Thoracic aorta (tissue), 2 donors: ENCODE data around the gene LTBP1. TPM values are rescaled to one million over a fixed set of nuclear protein-coding genes. Genes with fewer than 3 reads are reported as not detected.

Source experiments
- ATAC-seq: fragments of 150-250 bp; one replicate; pipeline ENCODE4 v1.8.0; 2017; ENCODE audit warnings: low read depth; ENCODE audit not compliant: insufficient number of reproducible peaks, low FRiP score
- DNase-seq: peaks from one replicate; pipeline ENCODE4 v3.0.0-alpha.2; 2020; ENCODE audit warnings: low spot score
- H3K27ac ChIP-seq, 2 donors: fragments of 200-600 bp; sonication (generic); 1 replicate in 1 of 2; 2 replicates in 1 of 2; pipeline ENCODE4 v1.5.1; 2016; ENCODE audit warnings: mild to moderate bottlenecking in 2 of 2, moderate library complexity in 2 of 2
- H3K27me3 ChIP-seq: fragments of 200-600 bp; sonication (generic); replicated peaks from 2 replicates; pipeline ENCODE4 v1.6.0; 2016; ENCODE audit warnings: mild to moderate bottlenecking; ENCODE audit not compliant: insufficient read depth
- H3K36me3 ChIP-seq: fragments of 200-600 bp; sonication (generic); one replicate; pipeline ENCODE4 v1.5.1; 2016
- H3K4me1 ChIP-seq, 2 donors: fragments of 200-600 bp; sonication (generic); 1 replicate in 1 of 2; 2 replicates in 1 of 2; pipeline versions ENCODE4 v1.5.1 to v1.6.0; 2016; ENCODE audit warnings: low read depth in 2 of 2, mild to moderate bottlenecking in 1 of 2; ENCODE audit not compliant: control insufficient read depth in 1 of 2
- H3K4me3 ChIP-seq: fragments of 200-600 bp; sonication (generic); 2 replicates; pipeline ENCODE4 v1.5.1; 2016; ENCODE audit warnings: mild to moderate bottlenecking
- H3K9me3 ChIP-seq: fragments of 200-600 bp; sonication (generic); 2 replicates; pipeline ENCODE4 v1.5.1; 2016
- total RNA-seq, 2 donors: library from RNA; depleted of rRNA; stranded (reverse); fragments of >200 nt; gene quantifications; one replicate each; pipeline versions ENCODE4 v1.1.0 to v1.2.3, GENCODE V29; 2016
- TF ChIP-seq, protein P1 (sequence below): fragments of 200-600 bp; sonication (generic); IDR thresholded peaks from one replicate; pipeline ENCODE4 v1.5.1; 2019; ENCODE audit warnings: antibody characterized with exemption

LTBP1 gene
- total RNA-seq, 2 donors from 2014 or later = 584 to 786 TPM

DNA sequence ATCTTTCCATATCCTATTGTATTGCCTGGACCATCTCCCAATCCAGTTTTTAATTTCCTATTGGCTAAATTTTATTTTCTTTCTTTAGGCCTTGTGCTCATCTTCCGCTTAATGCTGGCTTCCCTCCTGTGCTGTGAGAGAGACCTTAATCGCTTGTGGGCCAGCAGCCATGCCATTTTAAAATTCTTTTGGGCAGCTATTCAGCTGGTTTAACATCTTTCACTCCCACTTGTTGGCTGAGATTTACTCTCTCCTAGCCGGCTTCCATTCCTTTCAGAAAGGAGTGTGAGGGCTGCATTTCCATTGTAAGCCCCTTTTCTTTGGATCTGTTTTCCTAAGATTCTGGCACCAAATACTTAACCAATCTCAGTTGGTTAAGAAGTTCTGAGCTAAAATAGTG lies 388.8 kb downstream of the LTBP1 start:
- H3K9me3 ChIP-seq = no peaks in the 10 kb centered on the region
- TF ChIP-seq, protein P1, sequence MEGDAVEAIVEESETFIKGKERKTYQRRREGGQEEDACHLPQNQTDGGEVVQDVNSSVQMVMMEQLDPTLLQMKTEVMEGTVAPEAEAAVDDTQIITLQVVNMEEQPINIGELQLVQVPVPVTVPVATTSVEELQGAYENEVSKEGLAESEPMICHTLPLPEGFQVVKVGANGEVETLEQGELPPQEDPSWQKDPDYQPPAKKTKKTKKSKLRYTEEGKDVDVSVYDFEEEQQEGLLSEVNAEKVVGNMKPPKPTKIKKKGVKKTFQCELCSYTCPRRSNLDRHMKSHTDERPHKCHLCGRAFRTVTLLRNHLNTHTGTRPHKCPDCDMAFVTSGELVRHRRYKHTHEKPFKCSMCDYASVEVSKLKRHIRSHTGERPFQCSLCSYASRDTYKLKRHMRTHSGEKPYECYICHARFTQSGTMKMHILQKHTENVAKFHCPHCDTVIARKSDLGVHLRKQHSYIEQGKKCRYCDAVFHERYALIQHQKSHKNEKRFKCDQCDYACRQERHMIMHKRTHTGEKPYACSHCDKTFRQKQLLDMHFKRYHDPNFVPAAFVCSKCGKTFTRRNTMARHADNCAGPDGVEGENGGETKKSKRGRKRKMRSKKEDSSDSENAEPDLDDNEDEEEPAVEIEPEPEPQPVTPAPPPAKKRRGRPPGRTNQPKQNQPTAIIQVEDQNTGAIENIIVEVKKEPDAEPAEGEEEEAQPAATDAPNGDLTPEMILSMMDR = no peak
- no peaks in the 10 kb centered on the region for H3K36me3 ChIP-seq
- DNase-seq (no peak), ATAC-seq (no peak)
- H3K4me1 ChIP-seq = peaks cover 0 to 40% of the 10 kb centered on the region in 2 donors
- H3K27me3 ChIP-seq = no peaks in the 10 kb centered on the region
- peak overlapping the region; percentile 39 to 50 for H3K27ac ChIP-seq
- no peak overlapping the region for H3K4me3 ChIP-seq

DNA sequence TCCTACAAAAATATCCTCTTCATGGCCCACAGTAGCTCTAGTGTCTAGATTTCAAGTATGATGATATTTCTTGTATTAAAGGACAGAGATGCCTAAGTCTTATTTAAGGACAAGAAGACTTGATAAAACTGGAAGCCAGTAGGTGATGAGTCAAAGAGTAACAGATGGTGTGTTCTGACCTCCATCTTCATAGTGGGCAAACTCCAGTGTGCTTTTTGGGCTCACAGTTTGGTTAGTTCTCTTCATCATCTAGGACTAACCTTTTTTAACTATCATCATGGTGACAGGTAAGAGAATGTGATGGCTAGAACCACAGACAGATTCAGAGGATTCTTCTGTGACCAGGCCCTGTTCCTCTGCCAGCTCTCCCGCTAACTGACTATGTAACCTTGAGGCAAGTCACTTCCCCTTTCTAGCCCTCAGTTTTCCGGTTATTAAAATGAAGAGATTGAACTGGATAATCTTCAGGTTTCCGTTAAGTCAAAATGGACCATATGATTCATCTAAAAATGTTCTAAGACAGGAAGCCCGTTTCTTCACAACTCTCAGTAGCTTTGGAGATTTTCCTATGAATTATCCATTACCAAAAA lies 389.4 kb downstream of the LTBP1 start:
- Histone ChIP-seq H3K4me3 (no peak overlapping the region), H3K27ac (peak overlapping the region; percentile 39 to 50), H3K9me3 (no peaks in the 10 kb centered on the region), H3K4me1 (peaks cover 0 to 45% of the 10 kb centered on the region in 2 donors), H3K36me3 (no peaks in the 10 kb centered on the region), H3K27me3 (no peaks in the 10 kb centered on the region)
- ATAC-seq = no peak
- DNase-seq = no peak
- TF ChIP-seq, protein P1 = no peak

DNA sequence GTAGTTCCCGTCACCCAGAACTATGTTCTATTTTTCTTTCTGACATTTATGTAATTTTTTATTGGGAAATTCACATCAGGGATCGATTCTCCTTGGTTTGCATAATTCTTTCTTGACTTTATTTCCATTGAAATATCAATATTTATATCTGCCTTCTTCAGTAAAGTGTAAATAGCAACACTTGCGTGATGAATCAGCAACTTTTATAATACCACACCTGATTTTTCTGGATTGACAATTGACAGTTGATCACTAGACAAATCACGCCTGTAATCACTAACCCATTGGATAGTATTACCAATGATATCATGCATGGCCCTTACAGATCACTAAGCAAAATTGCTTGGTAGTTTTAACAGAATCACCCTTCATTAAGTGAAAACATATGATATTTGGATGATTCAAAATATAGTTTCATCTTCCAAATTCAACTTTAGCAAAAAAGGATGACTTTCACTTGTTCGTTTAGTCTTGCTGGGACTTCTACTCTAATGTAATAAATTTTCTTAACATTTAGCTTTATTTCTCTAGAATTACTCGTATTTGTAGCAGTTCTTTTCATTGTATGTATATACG lies 390.7 kb downstream of the LTBP1 start:
- no peak overlapping the region for H3K27ac ChIP-seq
- H3K27me3 ChIP-seq = no peaks in the 10 kb centered on the region
- peaks cover 0 to 45% of the 10 kb centered on the region in 2 donors for H3K4me1 ChIP-seq
- H3K9me3 ChIP-seq = no peaks in the 10 kb centered on the region
- DNase-seq (no peak), ATAC-seq (no peak)
- TF ChIP-seq, protein P1 = no peak
- no peak overlapping the region for H3K4me3 ChIP-seq
- H3K36me3 ChIP-seq = no peaks in the 10 kb centered on the region

DNA sequence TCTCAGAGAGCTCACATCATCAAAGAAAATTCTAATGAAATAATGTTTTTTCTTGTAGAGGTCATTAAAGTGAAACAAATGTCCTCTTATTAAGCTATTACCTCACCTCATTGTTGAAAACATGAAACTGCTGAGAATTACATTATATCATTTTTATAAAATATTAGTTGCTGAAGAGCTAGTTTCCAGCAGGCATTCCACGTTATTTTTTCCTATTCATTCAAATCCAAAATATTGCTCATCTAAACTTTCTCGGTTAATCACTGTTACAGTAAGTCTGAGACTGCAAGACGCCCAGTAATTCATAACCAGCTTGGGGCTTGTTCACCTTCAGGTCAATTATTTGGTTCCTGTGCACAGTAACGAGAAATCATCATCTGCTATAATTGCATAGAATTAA lies 391.2 kb downstream of the LTBP1 start:
- H3K9me3 ChIP-seq = no peaks in the 10 kb centered on the region
- TF ChIP-seq, protein P1 = no peak
- no peak for DNase-seq
- no peak for ATAC-seq
- no peak overlapping the region for H3K4me3 ChIP-seq
- H3K4me1 ChIP-seq = peaks cover 0 to 45% of the 10 kb centered on the region in 2 donors
- no peaks in the 10 kb centered on the region for H3K27me3 ChIP-seq
- peak overlapping the region in 1 of 2 donors; percentile 19 for H3K27ac ChIP-seq
- no peaks in the 10 kb centered on the region for H3K36me3 ChIP-seq

DNA sequence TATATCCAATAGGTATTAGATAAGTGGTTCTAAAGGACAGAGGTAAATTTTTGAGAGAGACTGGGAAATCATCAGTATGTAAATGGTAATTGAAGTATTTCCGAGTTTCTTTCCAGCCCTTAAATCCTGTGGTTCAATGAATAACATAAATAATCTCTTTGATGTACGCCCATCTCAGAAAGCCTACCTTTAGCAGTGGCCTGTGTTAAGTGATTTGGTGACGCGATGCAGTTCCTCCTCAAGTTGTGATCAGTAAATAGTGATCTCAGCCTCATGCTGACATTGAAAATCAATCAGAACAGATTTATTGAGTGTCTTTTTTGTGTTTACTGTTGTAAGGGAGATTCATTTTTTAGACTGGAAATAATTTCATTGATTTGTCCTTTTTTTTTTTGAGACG lies 392.5 kb downstream of the LTBP1 start:
- Histone ChIP-seq H3K36me3 (peaks cover 8% of the 10 kb centered on the region), H3K27ac (no peak overlapping the region), H3K27me3 (no peaks in the 10 kb centered on the region), H3K4me1 (peaks cover 0 to 42% of the 10 kb centered on the region in 2 donors), H3K9me3 (no peaks in the 10 kb centered on the region), H3K4me3 (no peak overlapping the region)
- DNase-seq (no peak), ATAC-seq (no peak)
- TF ChIP-seq, protein P1 = no peak
